H9 (cell line): Measurements from ENCODE around the gene ANO3. TPM values are rescaled to one million over a fixed set of nuclear protein-coding genes. Genes with fewer than 3 reads are reported as not detected.
"Not testable (repeated sequence)": the region's sequence is repeated elsewhere in the genome, so short reads cannot be mapped to it uniquely, and the experiment has no call there.

Experiments
- DNase-seq: peaks from one replicate; pipeline ENCODE4 v3.0.0-alpha.2; 2017
- H2AFZ ChIP-seq: one replicate; pipeline ENCODE4 v1.6.1; 2013; ENCODE audit warnings: mild to moderate bottlenecking, low read length, control low read depth, moderate library complexity
- H2AK5ac ChIP-seq: 2 replicates; pipeline ENCODE4 v1.6.1; 2013; ENCODE audit warnings: low read length, control low read depth, mixed read lengths; ENCODE audit not compliant: insufficient read length
- H2BK120ac ChIP-seq: one replicate; pipeline ENCODE4 v1.6.1; 2013; ENCODE audit warnings: low read depth, mild to moderate bottlenecking, low read length, control low read depth, inconsistent platforms; ENCODE audit not compliant: poor library complexity, severe bottlenecking
- H2BK12ac ChIP-seq: 2 replicates; pipeline ENCODE4 v1.6.1; 2013; ENCODE audit warnings: low read length, control low read depth, mixed read lengths, low read depth; ENCODE audit not compliant: insufficient read length
- H2BK15ac ChIP-seq: 2 replicates; pipeline ENCODE4 v1.6.1; 2013; ENCODE audit warnings: low read depth, low read length, control low read depth
- H2BK20ac ChIP-seq: one replicate; pipeline ENCODE4 v1.6.1; 2013; ENCODE audit warnings: low read depth, mild to moderate bottlenecking, low read length, control low read depth, inconsistent platforms; ENCODE audit not compliant: poor library complexity, severe bottlenecking
- H2BK5ac ChIP-seq: 2 replicates; pipeline ENCODE4 v1.6.1; 2013; ENCODE audit warnings: low read length, control low read depth, mixed read lengths; ENCODE audit not compliant: insufficient read length
- H3K14ac ChIP-seq: 2 replicates; pipeline ENCODE4 v1.6.1; 2013; ENCODE audit warnings: low read length, control low read depth; ENCODE audit not compliant: insufficient read depth
- H3K18ac ChIP-seq: 2 replicates; pipeline ENCODE4 v1.6.1; 2013; ENCODE audit warnings: low read depth, mild to moderate bottlenecking, mixed read lengths, low read length, control low read depth; ENCODE audit not compliant: insufficient read length
- H3K23ac ChIP-seq: 2 replicates; pipeline ENCODE4 v1.6.1; 2013; ENCODE audit warnings: low read length, control low read depth, mixed read lengths, low read depth; ENCODE audit not compliant: insufficient read length
- H3K23me2 ChIP-seq: 2 replicates; pipeline ENCODE4 v1.6.1; 2013; ENCODE audit warnings: low read depth, mild to moderate bottlenecking, mixed read lengths, low read length, control low read depth; ENCODE audit not compliant: insufficient read length, poor library complexity, severe bottlenecking
- H3K27ac ChIP-seq: 2 replicates; pipeline ENCODE4 v1.5.1; 2013; ENCODE audit warnings: low read length, control low read depth, mixed read lengths, low read depth; ENCODE audit not compliant: insufficient read length
- H3K27me3 ChIP-seq: 2 replicates; pipeline ENCODE4 v1.6.1; 2013; ENCODE audit warnings: low read length, control low read depth, inconsistent platforms; ENCODE audit not compliant: insufficient read depth
- H3K4ac ChIP-seq: 2 replicates; pipeline ENCODE4 v1.6.1; 2013; ENCODE audit warnings: low read depth, mild to moderate bottlenecking, control low read depth, inconsistent platforms, low read length, moderate library complexity
- H3K4me1 ChIP-seq: 2 replicates; pipeline ENCODE4 v1.6.1; 2013; ENCODE audit warnings: low read length, control low read depth, inconsistent platforms; ENCODE audit not compliant: insufficient read depth
- H3K4me2 ChIP-seq: 2 replicates; pipeline ENCODE4 v1.6.1; 2013; ENCODE audit warnings: low read length, control low read depth, mixed read lengths; ENCODE audit not compliant: insufficient read length, insufficient read depth
- H3K56ac ChIP-seq: 2 replicates; pipeline ENCODE4 v1.6.1; 2013; ENCODE audit warnings: low read depth, mild to moderate bottlenecking, mixed read lengths, low read length, control low read depth; ENCODE audit not compliant: insufficient read length
- H3K79me1 ChIP-seq: 2 replicates; pipeline ENCODE4 v1.6.1; 2013; ENCODE audit warnings: low read depth, mild to moderate bottlenecking, moderate library complexity, low read length, control low read depth, inconsistent platforms; ENCODE audit not compliant: insufficient read depth, poor library complexity, severe bottlenecking
- H3K79me2 ChIP-seq: 2 replicates; pipeline ENCODE4 v1.6.1; 2013; ENCODE audit warnings: low read length, control low read depth, inconsistent platforms; ENCODE audit not compliant: insufficient read depth
- H3K9ac ChIP-seq: 2 replicates; pipeline ENCODE4 v1.6.1; 2013; ENCODE audit warnings: low read length, control low read depth, mixed read lengths; ENCODE audit not compliant: insufficient read length; ENCODE audit errors: extremely low read depth
- H3K9me3 ChIP-seq: one replicate; pipeline ENCODE4 v1.6.1; 2013; ENCODE audit warnings: low read depth, low read length, inconsistent platforms; ENCODE audit not compliant: control insufficient read depth
- H3T11ph ChIP-seq: one replicate; pipeline ENCODE4 v1.6.1; 2013; ENCODE audit warnings: mild to moderate bottlenecking, low read length, control low read depth, inconsistent platforms
- H4K20me1 ChIP-seq: one replicate; pipeline ENCODE4 v1.6.1; 2013; ENCODE audit not compliant: control insufficient read depth, insufficient read length, insufficient read depth
- H4K5ac ChIP-seq: 2 replicates; pipeline ENCODE4 v1.6.1; 2013; ENCODE audit warnings: low read depth, mild to moderate bottlenecking, mixed read lengths, low read length, control low read depth; ENCODE audit not compliant: insufficient read length
- H4K8ac ChIP-seq: replicated peaks from 2 replicates; pipeline ENCODE4 v1.6.1; 2013; ENCODE audit warnings: low read length, control low read depth, mixed read lengths, low read depth; ENCODE audit not compliant: insufficient read length
- H4K91ac ChIP-seq: 2 replicates; pipeline ENCODE4 v1.6.1; 2013; ENCODE audit warnings: low read depth, mild to moderate bottlenecking, moderate library complexity, mixed read lengths, low read length, control low read depth; ENCODE audit not compliant: insufficient read length
- H3K27ac Mint-ChIP-seq, 3 experiments: 2 replicates in 2 of 3; 3 replicates in 1 of 3; pipeline ENCODE4 v1.8.0; 2020 to 2021; ENCODE audit warnings: mixed read lengths in 3 of 3, mild to moderate bottlenecking in 1 of 3, moderate library complexity in 1 of 3
- H3K27me3 Mint-ChIP-seq: 2 replicates; pipeline ENCODE4 v1.8.0; 2021; ENCODE audit warnings: low read depth, mild to moderate bottlenecking, moderate library complexity, mixed read lengths
- H3K36me3 Mint-ChIP-seq, 3 experiments: 2 replicates in 2 of 3; 3 replicates in 1 of 3; pipeline ENCODE4 v1.8.0; 2020 to 2021; ENCODE audit warnings: low read depth in 3 of 3, mixed read lengths in 3 of 3; ENCODE audit not compliant: insufficient read depth in 1 of 3
- H3K4me1 Mint-ChIP-seq, 2 experiments: 2 replicates each; pipeline ENCODE4 v1.8.0; 2020; ENCODE audit warnings: mixed read lengths in 2 of 2
- H3K4me3 Mint-ChIP-seq, 2 experiments: 2 replicates in 1 of 2; 3 replicates in 1 of 2; pipeline ENCODE4 v1.8.0; 2020 to 2021; ENCODE audit warnings: mild to moderate bottlenecking in 2 of 2, mixed read lengths in 2 of 2, moderate library complexity in 1 of 2
- H3K9me3 Mint-ChIP-seq, 2 experiments: 2 replicates in 1 of 2; 3 replicates in 1 of 2; pipeline ENCODE4 v1.8.0; 2020; ENCODE audit warnings: mild to moderate bottlenecking in 2 of 2, mixed read lengths in 2 of 2, moderate library complexity in 1 of 2
- CTCF ChIP-seq: fragments of 200-600 bp; sonication (generic); conservative IDR thresholded peaks from 3 replicates; pipeline ENCODE4 v1.8.0; 2021; ENCODE audit warnings: antibody characterized with exemption, mild to moderate bottlenecking
- WGBS: extraction: QIAGEN DNeasy Blood & Tissue Kit; methylation state at CpG from one replicate; pipeline ENCODE4 v1.1.7; 2013; ENCODE audit warnings: missing lambda C conversion rate, low lambda C conversion rate, mixed read lengths; ENCODE audit not compliant: insufficient read length; ENCODE audit errors: extremely low coverage; 5-methylcytosine and 5-hydroxymethylcytosine counted together
- total RNA-seq: library from RNA; stranded (reverse); gene quantifications from 2 replicates; pipeline ENCODE4 v1.2.1, GENCODE V29; 2021

ANO3 gene
- total RNA-seq, 1 experiment from 2014 or later: not detected

DNA sequence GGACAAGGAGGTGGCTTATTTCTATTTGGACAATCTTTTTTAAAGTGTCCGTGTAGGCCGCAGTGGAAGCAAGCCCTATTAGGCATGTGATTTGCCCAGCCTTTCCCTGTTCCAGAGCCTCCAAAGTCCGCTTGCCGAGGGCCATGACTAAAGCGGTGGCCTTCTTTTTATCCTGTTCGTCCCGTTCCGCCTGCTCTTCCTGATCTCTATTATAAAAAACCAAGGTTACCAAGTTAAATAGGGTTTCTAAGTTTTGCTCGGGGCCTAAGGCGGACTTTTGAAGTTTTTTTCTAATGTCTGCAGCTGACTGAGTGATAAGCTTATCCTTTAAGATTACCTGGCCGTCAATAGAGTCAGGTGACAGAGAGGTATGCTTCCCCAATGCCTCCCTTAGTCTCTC lies 261.8 kb downstream of the ANO3 start:
- peaks cover 0 to 4% of the 10 kb centered on the region in 2 experiments; a peak in 1 of 4 replicates for H3K4me1 Mint-ChIP-seq
- Histone ChIP-seq H3K79me2 (no peaks in the 10 kb centered on the region), H4K20me1 (no peaks in the 10 kb centered on the region), H3K27me3 (no peaks in the 10 kb centered on the region), H3K4me2 (no peak overlapping the region), H3K14ac (no peak overlapping the region), H3K9ac (no peak overlapping the region), H3K4me1 (no peaks in the 10 kb centered on the region), H2AFZ (no peak overlapping the region), H2BK20ac (no peak overlapping the region), H2AK5ac (no peak overlapping the region), H4K91ac (no peak overlapping the region), H3T11ph (no peak overlapping the region), H4K5ac (no peak overlapping the region), H3K18ac (no peak overlapping the region), H3K4ac (no peak overlapping the region), H3K23me2 (no peaks in the 10 kb centered on the region), H3K27ac (no peak overlapping the region), H3K79me1 (no peaks in the 10 kb centered on the region), H3K23ac (no peak overlapping the region), H2BK12ac (no peak overlapping the region), H3K56ac (no peak overlapping the region), H3K9me3 (no peaks in the 10 kb centered on the region), H2BK120ac (no peak overlapping the region), H2BK5ac (no peak overlapping the region), H2BK15ac (no peak overlapping the region), H4K8ac (no peak overlapping the region)
- no peak for TF ChIP-seq CTCF
- H3K27ac Mint-ChIP-seq: peak overlapping the region in 1 of 3 experiments; percentile 74; a peak in 1 of 7 replicates
- no peaks in the 10 kb centered on the region; a peak in 1 of 7 replicates for H3K36me3 Mint-ChIP-seq
- no peak for DNase-seq
- WGBS: no CpG with 5 or more reads among the region's 11 CpGs
- no peaks in the 10 kb centered on the region; the same call in none of the 2 replicates for H3K27me3 Mint-ChIP-seq
- H3K4me3 Mint-ChIP-seq: no peak overlapping the region
- peaks cover 1 to 3% of the 10 kb centered on the region in 2 experiments; a peak in 2 of 5 replicates for H3K9me3 Mint-ChIP-seq

- not testable (repeated sequence) for H3K4ac ChIP-seq, H4K8ac ChIP-seq, H2BK20ac ChIP-seq, H3K56ac ChIP-seq, H3K4me2 ChIP-seq, H3K79me1 ChIP-seq, H3K23ac ChIP-seq, H2BK15ac ChIP-seq, H4K20me1 ChIP-seq, H3K27me3 Mint-ChIP-seq, H3K79me2 ChIP-seq, H3K4me1 Mint-ChIP-seq, H3K14ac ChIP-seq, H3K23me2 ChIP-seq, H2BK5ac ChIP-seq, H3K9me3 Mint-ChIP-seq, H3K27me3 ChIP-seq, H3K4me3 Mint-ChIP-seq, H3K36me3 Mint-ChIP-seq, DNase-seq, H3K9ac ChIP-seq, H3K27ac ChIP-seq, H3K18ac ChIP-seq, H4K5ac ChIP-seq, H3K9me3 ChIP-seq, H2BK12ac ChIP-seq, H2BK120ac ChIP-seq, H3T11ph ChIP-seq, H4K91ac ChIP-seq, H3K4me1 ChIP-seq, H2AK5ac ChIP-seq, H2AFZ ChIP-seq, H3K27ac Mint-ChIP-seq
- WGBS: no CpG with 5 or more reads among the region's 7 CpGs
Observed at GRCh38 chr11:26595207-26595865, 263.4 kb downstream of the ANO3 start.
